CD4-positive, alpha-beta T cell treated with Interleukin-1 beta for 1 hour (primary cell): Measurements from ENCODE around the gene MAPK8IP3.
"Not testable (repeated sequence)": the region's sequence is repeated elsewhere in the genome, so short reads cannot be mapped to it uniquely, and the experiment has no call there.

Experiments used
- DNase-seq, 2 donors: peaks; one replicate each; pipeline ENCODE4 v3.0.0-alpha.2; 2020 to 2022

MAPK8IP3 gene

GRCh38 chr16:1788708-1789100, 82.7 kb downstream of the MAPK8IP3 start:
- no peak for DNase-seq

GRCh38 chr16:1789643-1790045, 83.6 kb downstream of the MAPK8IP3 start:
- no peak for DNase-seq

GRCh38 chr16:1790261-1790610, 84.2 kb downstream of the MAPK8IP3 start:
- no peak for DNase-seq

- DNase-seq: no peak
Observed at GRCh38 chr16:1790611-1791255, 84.7 kb downstream of the MAPK8IP3 start.

GRCh38 chr16:1791256-1791942, 85.4 kb downstream of the MAPK8IP3 start:
- DNase-seq: no peak

GRCh38 chr16:1791943-1792812, 86.2 kb downstream of the MAPK8IP3 start:
- DNase-seq: no peak

- DNase-seq: no peak
Observed at GRCh38 chr16:1792836-1793577, 87.0 kb downstream of the MAPK8IP3 start.

- DNase-seq: no peak
Observed at GRCh38 chr16:1793578-1794220, 87.7 kb downstream of the MAPK8IP3 start, which contains the start of gene IGFALS. IGFALS (minus strand) TSS chr16:1793705; CDS start chr16:1793652, 53 bp downstream.

GRCh38 chr16:1794221-1794871, 88.4 kb downstream of the MAPK8IP3 start:
- no peak for DNase-seq

GRCh38 chr16:1794908-1795666, 89.1 kb downstream of the MAPK8IP3 start:
- no peak for DNase-seq

- DNase-seq: not testable (repeated sequence)
Observed at GRCh38 chr16:1799263-1799662, 93.3 kb downstream of the MAPK8IP3 start.

- no peak for DNase-seq
Observed at GRCh38 chr16:1800701-1801100, 94.7 kb downstream of the MAPK8IP3 start.

- DNase-seq: no peak
Observed at GRCh38 chr16:1807626-1808025, 101.6 kb downstream of the MAPK8IP3 start.

- no peak for DNase-seq
Observed at GRCh38 chr16:1808691-1809090, 102.7 kb downstream of the MAPK8IP3 start.

GRCh38 chr16:1809281-1809801, 103.3 kb downstream of the MAPK8IP3 start:
- no peak for DNase-seq

- DNase-seq: no peak
Observed at GRCh38 chr16:1810106-1810505, 104.1 kb downstream of the MAPK8IP3 start.

- no peak for DNase-seq
Observed at GRCh38 chr16:1810536-1810935, 104.5 kb downstream of the MAPK8IP3 start.

GRCh38 chr16:1812732-1813163, 106.8 kb downstream of the MAPK8IP3 start:
- peak; percentile 36 to 42 for DNase-seq

- no peak for DNase-seq
Observed at GRCh38 chr16:1815461-1815860, 109.5 kb downstream of the MAPK8IP3 start.

- no peak for DNase-seq
Observed at GRCh38 chr16:1816396-1817275, 110.6 kb downstream of the MAPK8IP3 start.
